Lower lobe of right lung (tissue), 2 donors: ENCODE results near the gene SPATA4. TPM values are rescaled to one million over a fixed set of nuclear protein-coding genes. Genes with fewer than 3 reads are reported as not detected.
A peak's percentile ranks its signal among the peaks of the same experiment; 100 is the strongest.

ENCODE experiments used
- ATAC-seq, 2 donors: fragments of 200-7000 bp; cut with Tn5 transposase; one replicate each; pipeline ENCODE4 v1.9.1; 2020 to 2022; ENCODE audit warnings: mild to moderate bottlenecking in 2 of 2, moderate library complexity in 2 of 2
- DNase-seq: peaks from one replicate; pipeline ENCODE4 v3.0.0-alpha.2; 2020
- H3K27ac ChIP-seq: fragments of 200-600 bp; one replicate; pipeline ENCODE4 v1.8.0; 2022
- H3K27me3 ChIP-seq: fragments of 200-600 bp; one replicate; pipeline ENCODE4 v1.8.0; 2022; ENCODE audit warnings: low read depth
- H3K36me3 ChIP-seq: fragments of 200-600 bp; one replicate; pipeline ENCODE4 v1.8.0; 2022; ENCODE audit warnings: mild to moderate bottlenecking
- H3K4me1 ChIP-seq: fragments of 200-600 bp; one replicate; pipeline ENCODE4 v1.8.0; 2022
- H3K4me3 ChIP-seq: fragments of 200-600 bp; one replicate; pipeline ENCODE4 v1.8.0; 2022; ENCODE audit warnings: mild to moderate bottlenecking
- H3K9me3 ChIP-seq: fragments of 200-600 bp; one replicate; pipeline ENCODE4 v1.8.0; 2022
- CTCF ChIP-seq: fragments of 200-600 bp; IDR thresholded peaks from one replicate; pipeline ENCODE4 v1.8.0; 2022; ENCODE audit warnings: antibody characterized with exemption, mild to moderate bottlenecking
- intact Hi-C: fragments of 100-400 bp; cut with DNase I; formaldehyde crosslinking; loops from one replicate; pipeline ENCODE4 v1.11.0; 2022
- total RNA-seq: library from RNA; stranded (reverse); fragmentation: NEBNext Ultra II Directional; extraction: Animal tissue kit (Norgen Biotek cat#: 25700); gene quantifications from one replicate; pipeline ENCODE4 v1.2.1, GENCODE V29; 2021
- donor health status: DM: no; HTN: yes; CAD: no; lungs with severe emphysema.

Gene SPATA4
- total RNA-seq, 1 donor from 2014 or later, result 1.2 TPM

GRCh38 chr4:176185051-176185450 lies 10.3 kb downstream of the SPATA4 start:
- DNase-seq (no peak), ATAC-seq (no peak)
- Histone ChIP-seq H3K4me3 (no peak overlapping the region), H3K36me3 (no peaks in the 10 kb centered on the region), H3K27me3 (no peaks in the 10 kb centered on the region), H3K27ac (no peak overlapping the region), H3K9me3 (no peaks in the 10 kb centered on the region), H3K4me1 (no peaks in the 10 kb centered on the region)
- intact Hi-C loops, result no loop called here
- no peak for TF ChIP-seq CTCF

- Histone ChIP-seq H3K36me3 (no peaks in the 10 kb centered on the region), H3K4me3 (no peak overlapping the region), H3K27ac (no peak overlapping the region), H3K9me3 (no peaks in the 10 kb centered on the region), H3K27me3 (no peaks in the 10 kb centered on the region), H3K4me1 (no peaks in the 10 kb centered on the region)
- DNase-seq (no peak), ATAC-seq (no peak)
- TF ChIP-seq CTCF, result no peak
- intact Hi-C loops, result no loop called here
These were observed 32.3 kb downstream of the SPATA4 start for GRCh38 chr4:176163041-176163440.

GRCh38 chr4:176156656-176157055 lies 38.7 kb downstream of the SPATA4 start:
- intact Hi-C loops, result no loop called here

DNA sequence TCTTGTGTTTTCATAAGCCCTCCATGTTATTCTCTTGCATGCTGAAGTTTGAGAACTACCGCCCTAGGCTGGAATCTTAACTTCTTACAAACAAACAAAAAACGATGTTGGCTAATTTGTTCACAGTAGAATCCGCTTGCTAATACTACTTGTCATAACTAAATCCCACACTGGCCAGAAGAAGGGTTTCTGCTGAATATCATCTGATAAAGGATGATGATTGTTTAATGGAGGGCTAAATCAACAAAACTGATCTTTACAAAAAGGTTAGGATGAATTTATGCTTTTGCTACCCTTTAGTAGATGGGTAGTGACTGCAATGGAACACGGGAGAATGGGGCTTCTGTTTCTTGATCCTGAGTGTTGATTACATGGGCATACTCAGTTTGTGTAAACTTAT lies 42.3 kb downstream of the SPATA4 start:
- H3K4me1 ChIP-seq, result no peaks in the 10 kb centered on the region
- DNase-seq, result no peak
- no peak for ATAC-seq
- no peaks in the 10 kb centered on the region for H3K9me3 ChIP-seq
- no peak overlapping the region for H3K4me3 ChIP-seq
- no peaks in the 10 kb centered on the region for H3K27me3 ChIP-seq
- H3K27ac ChIP-seq, result no peak overlapping the region
- no peak for TF ChIP-seq CTCF
- H3K36me3 ChIP-seq, result no peaks in the 10 kb centered on the region
- intact Hi-C loops, result no loop called here

More at GRCh38 chr4:176156656-176157055, 38.7 kb downstream of the SPATA4 start:
- no peak for DNase-seq
- H3K4me1 ChIP-seq, result no peaks in the 10 kb centered on the region
- no peak overlapping the region for H3K4me3 ChIP-seq
- no peak for ATAC-seq
- no peak overlapping the region for H3K27ac ChIP-seq
- no peaks in the 10 kb centered on the region for H3K27me3 ChIP-seq
- no peaks in the 10 kb centered on the region for H3K9me3 ChIP-seq
- TF ChIP-seq CTCF, result no peak
- no peaks in the 10 kb centered on the region for H3K36me3 ChIP-seq

DNA sequence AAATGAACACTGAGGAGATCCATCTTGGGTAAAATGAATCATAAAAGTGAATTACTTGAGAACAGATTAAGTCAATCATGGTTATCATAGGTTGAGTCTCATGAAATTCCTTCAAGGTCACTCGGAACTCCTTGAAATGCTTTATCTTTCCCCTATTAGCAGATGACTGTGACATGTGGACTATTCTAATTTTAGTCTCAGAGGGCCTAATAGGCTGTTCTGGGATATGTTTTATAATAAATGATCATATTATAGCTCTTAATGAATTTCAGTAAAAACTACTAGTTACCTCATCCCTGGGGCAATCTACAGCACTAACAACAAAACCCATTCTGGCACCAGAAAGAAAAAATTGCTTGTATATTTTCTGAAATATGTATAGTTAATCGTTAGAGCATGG lies 44.7 kb downstream of the SPATA4 start:
- no peaks in the 10 kb centered on the region for H3K27me3 ChIP-seq
- no peaks in the 10 kb centered on the region for H3K4me1 ChIP-seq
- no peaks in the 10 kb centered on the region for H3K36me3 ChIP-seq
- intact Hi-C loops, result no loop called here
- no peaks in the 10 kb centered on the region for H3K9me3 ChIP-seq
- no peak for ATAC-seq
- H3K4me3 ChIP-seq, result no peak overlapping the region
- TF ChIP-seq CTCF, result no peak
- H3K27ac ChIP-seq, result no peak overlapping the region
- no peak for DNase-seq

DNA sequence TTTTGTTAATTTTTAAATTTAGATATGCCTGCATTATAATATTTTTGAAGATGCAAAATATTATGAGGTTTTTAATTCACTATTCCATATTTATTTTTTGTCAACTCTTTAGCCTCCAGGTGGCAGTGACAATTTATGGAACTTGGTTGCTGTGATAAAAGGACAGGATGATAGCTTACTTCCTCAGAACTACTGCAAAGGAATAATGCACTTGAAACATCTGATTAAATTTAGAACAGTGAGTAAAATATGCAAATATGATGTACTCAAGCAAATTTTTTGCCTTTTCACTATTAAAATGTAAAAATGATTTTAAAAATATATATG lies 45.1 kb downstream of the SPATA4 start:
- peak; percentile 23 for TF ChIP-seq CTCF
- no peak for DNase-seq
- no peak overlapping the region for H3K4me3 ChIP-seq
- H3K27me3 ChIP-seq, result no peaks in the 10 kb centered on the region
- no peak overlapping the region for H3K27ac ChIP-seq
- no peaks in the 10 kb centered on the region for H3K36me3 ChIP-seq
- no peaks in the 10 kb centered on the region for H3K9me3 ChIP-seq
- ATAC-seq, result no peak
- intact Hi-C loops, result no loop called here
- H3K4me1 ChIP-seq, result no peaks in the 10 kb centered on the region
